WI38 (cell line): Measurements from ENCODE around the gene CYP4A22.
A peak's percentile ranks its signal among the peaks of the same experiment; 100 is the strongest.
"Not testable (repeated sequence)": the region's sequence is repeated elsewhere in the genome, so short reads cannot be mapped to it uniquely, and the experiment has no call there.

Experiments used
- H3K4me3 ChIP-seq: 2 replicates; pipeline ENCODE4 v1.5.1; 2011; ENCODE audit warnings: low read depth, mild to moderate bottlenecking, control low read depth, low read length
- TF ChIP-seq, protein P1 (sequence below): IDR thresholded peaks from 2 replicates; pipeline ENCODE4 v1.5.1; 2012; ENCODE audit warnings: low read depth, mild to moderate bottlenecking, control low read depth, low read length

The CYP4A22 gene

DNA sequence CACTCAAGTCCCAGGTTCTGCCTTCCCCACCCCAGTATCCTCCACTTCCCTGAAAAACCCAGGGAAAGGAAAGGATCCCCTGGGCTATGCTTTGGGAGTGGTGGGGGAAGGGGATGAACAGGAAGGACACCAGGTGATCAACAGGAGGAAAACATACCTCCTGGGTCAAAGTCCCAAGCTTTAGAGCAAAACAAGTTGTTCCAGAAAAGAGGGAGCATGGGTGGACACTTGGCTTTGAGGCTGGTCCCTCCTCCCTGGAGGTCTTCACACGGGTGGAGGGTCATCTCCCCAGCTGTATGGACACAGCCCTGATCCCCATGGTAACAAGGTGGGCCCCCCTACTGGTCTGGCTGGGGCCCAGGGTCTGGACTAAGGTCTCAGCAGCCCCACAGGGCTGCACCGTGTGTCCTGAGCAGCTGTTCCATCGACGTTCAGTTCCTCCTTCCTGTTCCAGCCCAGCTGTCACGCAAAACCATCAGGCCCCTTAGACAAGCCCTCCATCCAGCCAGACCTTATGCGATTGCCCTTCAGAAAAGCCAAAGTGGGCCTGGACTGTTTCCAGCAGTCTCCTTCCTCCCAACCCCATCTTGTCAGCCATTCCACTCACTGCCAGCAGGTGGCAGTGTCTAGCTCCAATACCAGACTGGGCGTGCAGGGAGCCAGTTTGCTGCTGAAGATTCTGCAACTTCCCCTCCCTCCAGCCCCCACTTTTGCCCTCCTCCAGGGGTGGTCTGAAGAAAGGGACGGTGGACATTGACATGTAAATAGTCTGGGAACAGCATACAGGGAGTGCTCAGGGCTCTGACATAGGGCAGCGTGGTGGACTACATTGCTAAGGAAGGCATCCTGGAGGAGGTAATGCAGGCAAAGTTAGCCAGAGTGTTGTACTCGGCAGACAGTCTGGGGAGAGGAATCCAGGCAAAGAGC, 55.5 kb downstream of the CYP4A22 start:
- no peak overlapping the region for H3K4me3 ChIP-seq
- TF ChIP-seq, protein P1, sequence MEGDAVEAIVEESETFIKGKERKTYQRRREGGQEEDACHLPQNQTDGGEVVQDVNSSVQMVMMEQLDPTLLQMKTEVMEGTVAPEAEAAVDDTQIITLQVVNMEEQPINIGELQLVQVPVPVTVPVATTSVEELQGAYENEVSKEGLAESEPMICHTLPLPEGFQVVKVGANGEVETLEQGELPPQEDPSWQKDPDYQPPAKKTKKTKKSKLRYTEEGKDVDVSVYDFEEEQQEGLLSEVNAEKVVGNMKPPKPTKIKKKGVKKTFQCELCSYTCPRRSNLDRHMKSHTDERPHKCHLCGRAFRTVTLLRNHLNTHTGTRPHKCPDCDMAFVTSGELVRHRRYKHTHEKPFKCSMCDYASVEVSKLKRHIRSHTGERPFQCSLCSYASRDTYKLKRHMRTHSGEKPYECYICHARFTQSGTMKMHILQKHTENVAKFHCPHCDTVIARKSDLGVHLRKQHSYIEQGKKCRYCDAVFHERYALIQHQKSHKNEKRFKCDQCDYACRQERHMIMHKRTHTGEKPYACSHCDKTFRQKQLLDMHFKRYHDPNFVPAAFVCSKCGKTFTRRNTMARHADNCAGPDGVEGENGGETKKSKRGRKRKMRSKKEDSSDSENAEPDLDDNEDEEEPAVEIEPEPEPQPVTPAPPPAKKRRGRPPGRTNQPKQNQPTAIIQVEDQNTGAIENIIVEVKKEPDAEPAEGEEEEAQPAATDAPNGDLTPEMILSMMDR, result peak; percentile 94

DNA sequence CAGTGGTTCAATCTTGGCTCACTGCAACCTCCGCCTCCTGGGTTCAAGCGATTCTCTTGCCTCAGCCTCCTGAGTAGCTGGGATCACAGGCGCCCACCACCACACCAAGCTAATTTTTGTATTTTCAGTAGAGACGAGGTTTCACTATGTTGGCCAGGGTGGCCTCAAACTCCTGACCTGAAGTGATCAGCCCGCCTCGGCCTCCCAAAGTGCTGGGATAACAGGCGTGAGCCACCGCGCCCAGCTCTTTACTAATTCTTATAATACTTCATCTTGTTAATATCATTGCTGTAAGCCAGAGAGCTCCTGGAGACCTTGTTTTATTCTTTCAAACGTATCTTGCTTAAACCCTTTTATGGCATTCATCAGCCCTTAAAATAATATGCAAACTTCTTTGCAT, 56.3 kb downstream of the CYP4A22 start:
- not testable (repeated sequence) for H3K4me3 ChIP-seq

DNA sequence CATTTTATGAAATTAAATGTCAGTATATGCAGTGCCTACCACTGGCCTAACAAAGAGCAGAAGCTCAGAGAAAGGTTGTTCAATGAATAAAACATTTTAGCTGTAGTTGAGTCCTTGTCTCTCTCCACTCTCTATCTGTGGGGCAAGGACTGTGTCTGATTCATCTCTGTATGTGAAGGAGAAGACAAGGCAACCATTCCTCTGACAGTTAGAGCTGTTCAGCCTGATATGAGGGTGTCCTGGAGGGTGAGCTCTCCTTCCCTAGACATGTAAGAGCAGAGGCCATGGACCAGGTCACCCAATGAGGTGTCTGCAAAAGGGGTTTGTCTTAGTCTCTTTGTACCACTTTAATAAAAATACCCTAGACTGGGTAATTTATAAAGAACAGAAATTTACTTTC, 57.1 kb downstream of the CYP4A22 start:
- TF ChIP-seq, protein P1, result no peak
- H3K4me3 ChIP-seq, result no peak overlapping the region

DNA sequence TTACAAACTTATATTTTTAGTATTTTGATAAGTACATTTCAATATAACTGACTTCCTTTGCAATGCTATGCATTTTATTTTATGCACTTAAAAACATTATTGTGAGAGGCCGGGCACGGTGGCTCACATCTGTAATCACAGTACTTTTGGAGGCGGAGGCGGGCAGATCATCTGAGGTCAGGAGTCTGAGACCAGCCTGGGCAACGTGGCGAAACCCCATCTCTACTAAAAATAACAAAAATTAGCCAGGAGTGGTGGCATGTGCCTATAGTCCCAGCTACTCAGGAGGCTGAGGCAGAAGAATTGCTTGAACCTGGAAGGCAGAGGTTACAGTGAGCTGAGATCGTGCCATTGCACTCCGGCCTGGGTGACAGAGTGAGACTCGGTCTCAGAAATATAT, 58.7 kb downstream of the CYP4A22 start:
- not testable (repeated sequence) for H3K4me3 ChIP-seq

DNA sequence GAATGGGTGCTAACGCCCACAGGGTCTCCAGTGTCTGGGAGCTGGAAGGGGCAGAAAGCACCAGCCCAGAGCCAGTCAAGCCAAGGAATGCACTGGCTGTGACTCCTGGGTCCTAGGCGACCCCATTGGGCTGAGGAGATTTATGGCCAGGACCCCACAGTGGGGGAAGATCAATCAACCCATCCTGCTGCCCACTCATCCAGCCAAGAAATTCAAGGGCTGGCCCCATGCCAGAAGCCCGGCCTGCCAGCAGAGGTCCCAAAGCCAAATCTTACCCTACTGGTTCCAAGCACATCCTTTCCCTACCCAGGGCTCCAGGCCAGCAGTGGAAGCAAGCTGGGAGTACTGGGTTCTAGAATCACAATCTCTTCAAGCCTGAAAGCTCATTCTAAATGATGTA, 59.4 kb downstream of the CYP4A22 start:
- H3K4me3 ChIP-seq, result no peak overlapping the region
- TF ChIP-seq, protein P1, result no peak

DNA sequence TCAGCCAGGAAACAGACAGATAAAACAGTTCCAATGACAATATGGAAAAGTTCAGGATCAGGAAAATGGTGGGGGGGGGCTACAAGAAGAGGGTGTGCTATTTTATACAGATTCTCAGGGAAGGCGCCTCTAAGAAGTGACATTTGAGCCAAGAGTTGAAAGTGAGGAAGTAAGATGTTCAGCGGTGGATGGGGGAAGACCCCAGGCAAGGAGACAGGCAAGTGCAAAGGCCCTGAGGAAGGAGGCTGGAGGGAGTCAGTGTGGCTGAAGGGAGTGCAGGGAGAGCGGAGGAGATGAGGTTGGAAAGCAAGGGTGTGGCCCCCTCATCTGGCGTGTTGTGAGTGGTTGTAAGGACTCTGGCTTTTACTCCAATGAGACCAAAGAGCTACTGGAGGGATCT, 61.0 kb downstream of the CYP4A22 start:
- TF ChIP-seq, protein P1, result no peak

More for the DNA sequence above, 61.0 kb downstream of the CYP4A22 start:
- no peak overlapping the region for H3K4me3 ChIP-seq
